ENCODE measurements around the gene TRNAU1AP. TPM values are rescaled to one million over a fixed set of nuclear protein-coding genes. Genes with fewer than 3 reads are reported as not detected.
A peak's percentile ranks its signal among the peaks of the same experiment; 100 is the strongest.

TRNAU1AP gene
- total and polyA plus RNA-seq, 2 of the 13 experiments (the other 11 are each of a cell fraction or from before 2014, with no cell fraction given), result 29.0 to 42.9 TPM

DNA sequence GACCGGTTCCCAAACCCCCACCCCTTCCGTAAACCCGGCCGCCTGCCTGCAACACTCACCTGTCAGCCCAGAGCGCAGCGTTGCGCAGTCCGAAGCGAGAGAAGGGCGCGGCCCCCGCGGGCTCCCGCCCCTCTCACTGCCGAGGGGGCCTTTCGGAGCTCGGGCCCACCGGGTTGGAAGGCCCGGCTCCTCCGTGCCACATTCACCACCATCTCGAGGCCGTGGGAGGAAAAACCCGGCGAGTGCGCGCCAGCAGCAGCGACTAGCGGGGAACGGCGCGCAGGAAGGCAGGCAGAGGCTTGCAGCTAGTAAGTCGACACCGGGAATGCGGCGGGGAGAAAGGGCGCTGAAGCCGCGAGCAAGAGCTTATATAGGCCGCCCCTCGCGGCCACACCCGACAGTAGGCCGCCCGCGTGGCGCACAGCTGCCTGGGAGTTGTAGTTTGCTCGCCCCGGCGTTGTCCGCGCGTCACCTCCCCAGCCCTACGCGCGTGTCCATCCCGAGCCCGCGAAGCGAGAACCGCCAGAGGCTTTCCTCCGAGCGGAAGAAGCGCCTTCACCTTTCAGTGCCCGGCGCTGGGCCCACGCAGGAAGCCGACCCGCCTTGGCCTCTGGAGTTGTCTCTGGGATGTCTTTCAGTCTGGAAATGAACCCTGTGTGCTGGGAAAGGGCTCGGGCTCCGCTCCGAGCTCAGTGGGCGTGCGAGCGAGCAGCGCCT, 28.8 kb downstream of the TRNAU1AP start (continued):
- TF ChIP-seq MLX (CRISPR knock-in tag; IDR thresholded peaks at IDR 0.05) (no peak; the same call in 1 of the 2 replicates), KLF12 (CRISPR knock-in tag; IDR thresholded peaks at IDR 0.05; ENCODE audit: borderline replicate concordance) (peak; percentile 99; the same call in 1 of the 2 replicates), HIVEP1 (CRISPR knock-in tag; IDR thresholded peaks at IDR 0.05) (peak; percentile 73), HNF4A (CRISPR knock-in tag; IDR thresholded peaks at IDR 0.05) (no peak), ZNF232 (CRISPR knock-in tag; IDR thresholded peaks at IDR 0.05; ENCODE audit: borderline replicate concordance) (peak; percentile 93), ZSCAN25 (CRISPR knock-in tag; IDR thresholded peaks at IDR 0.05) (peak; percentile 81; the same call in 1 of the 2 replicates), U2AF1 (optimal IDR thresholded peaks at IDR 0.05; ENCODE audit: low read depth, low read length) (peak; percentile 99), PBX2 (CRISPR knock-in tag; IDR thresholded peaks at IDR 0.05) (no peak), POLR2A (IDR thresholded peaks at IDR 0.05; ENCODE audit: insufficient read depth in 1 of 2, low read depth in 2 of 2, low read length in 2 of 2) (peak; percentile 100), KDM5A (IDR thresholded peaks at IDR 0.05; ENCODE audit: borderline replicate concordance, low read length) (peak; percentile 63; the same call in 1 of the 2 replicates), ZSCAN22 (CRISPR knock-in tag; IDR thresholded peaks at IDR 0.05) (no peak; the same call in 1 of the 2 replicates), TCF12 (IDR thresholded peaks at IDR 0.05) (no peak), TCF12 (CRISPR knock-in tag; IDR thresholded peaks at IDR 0.05) (peak; percentile 60; the same call in 1 of the 2 replicates), ZNF775 (CRISPR knock-in tag; IDR thresholded peaks at IDR 0.05; ENCODE audit: borderline replicate concordance) (no peak), GMEB2 (CRISPR knock-in tag; IDR thresholded peaks at IDR 0.05; ENCODE audit: low read depth) (peak; percentile 54; the same call in 1 of the 2 replicates)
- TF ChIP-seq, protein P1, sequence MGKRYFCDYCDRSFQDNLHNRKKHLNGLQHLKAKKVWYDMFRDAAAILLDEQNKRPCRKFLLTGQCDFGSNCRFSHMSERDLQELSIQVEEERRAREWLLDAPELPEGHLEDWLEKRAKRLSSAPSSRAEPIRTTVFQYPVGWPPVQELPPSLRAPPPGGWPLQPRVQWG (CRISPR knock-in tag; IDR thresholded peaks at IDR 0.05; ENCODE audit: borderline replicate concordance, low read depth), result no peak
- TF ChIP-seq, protein P2, sequence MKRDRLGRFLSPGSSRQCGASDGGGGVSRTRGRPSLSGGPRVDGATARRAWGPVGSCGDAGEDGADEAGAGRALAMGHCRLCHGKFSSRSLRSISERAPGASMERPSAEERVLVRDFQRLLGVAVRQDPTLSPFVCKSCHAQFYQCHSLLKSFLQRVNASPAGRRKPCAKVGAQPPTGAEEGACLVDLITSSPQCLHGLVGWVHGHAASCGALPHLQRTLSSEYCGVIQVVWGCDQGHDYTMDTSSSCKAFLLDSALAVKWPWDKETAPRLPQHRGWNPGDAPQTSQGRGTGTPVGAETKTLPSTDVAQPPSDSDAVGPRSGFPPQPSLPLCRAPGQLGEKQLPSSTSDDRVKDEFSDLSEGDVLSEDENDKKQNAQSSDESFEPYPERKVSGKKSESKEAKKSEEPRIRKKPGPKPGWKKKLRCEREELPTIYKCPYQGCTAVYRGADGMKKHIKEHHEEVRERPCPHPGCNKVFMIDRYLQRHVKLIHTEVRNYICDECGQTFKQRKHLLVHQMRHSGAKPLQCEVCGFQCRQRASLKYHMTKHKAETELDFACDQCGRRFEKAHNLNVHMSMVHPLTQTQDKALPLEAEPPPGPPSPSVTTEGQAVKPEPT (CRISPR knock-in tag; IDR thresholded peaks at IDR 0.05; ENCODE audit: low read depth), result peak; percentile 51; the same call in 1 of the 2 replicates
- TF ChIP-seq, protein P3, sequence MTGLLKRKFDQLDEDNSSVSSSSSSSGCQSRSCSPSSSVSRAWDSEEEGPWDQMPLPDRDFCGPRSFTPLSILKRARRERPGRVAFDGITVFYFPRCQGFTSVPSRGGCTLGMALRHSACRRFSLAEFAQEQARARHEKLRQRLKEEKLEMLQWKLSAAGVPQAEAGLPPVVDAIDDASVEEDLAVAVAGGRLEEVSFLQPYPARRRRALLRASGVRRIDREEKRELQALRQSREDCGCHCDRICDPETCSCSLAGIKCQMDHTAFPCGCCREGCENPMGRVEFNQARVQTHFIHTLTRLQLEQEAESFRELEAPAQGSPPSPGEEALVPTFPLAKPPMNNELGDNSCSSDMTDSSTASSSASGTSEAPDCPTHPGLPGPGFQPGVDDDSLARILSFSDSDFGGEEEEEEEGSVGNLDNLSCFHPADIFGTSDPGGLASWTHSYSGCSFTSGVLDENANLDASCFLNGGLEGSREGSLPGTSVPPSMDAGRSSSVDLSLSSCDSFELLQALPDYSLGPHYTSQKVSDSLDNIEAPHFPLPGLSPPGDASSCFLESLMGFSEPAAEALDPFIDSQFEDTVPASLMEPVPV (CRISPR knock-in tag; IDR thresholded peaks at IDR 0.05), result peak; percentile 93
- TF ChIP-seq, protein P4, sequence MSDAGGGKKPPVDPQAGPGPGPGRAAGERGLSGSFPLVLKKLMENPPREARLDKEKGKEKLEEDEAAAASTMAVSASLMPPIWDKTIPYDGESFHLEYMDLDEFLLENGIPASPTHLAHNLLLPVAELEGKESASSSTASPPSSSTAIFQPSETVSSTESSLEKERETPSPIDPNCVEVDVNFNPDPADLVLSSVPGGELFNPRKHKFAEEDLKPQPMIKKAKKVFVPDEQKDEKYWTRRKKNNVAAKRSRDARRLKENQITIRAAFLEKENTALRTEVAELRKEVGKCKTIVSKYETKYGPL (CRISPR knock-in tag; IDR thresholded peaks at IDR 0.05), result no peak
